Measurements from ENCODE around the gene ILDR1. TPM values are rescaled to one million over a fixed set of nuclear protein-coding genes. Genes with fewer than 3 reads are reported as not detected.
"Not testable (repeated sequence)": the region's sequence is repeated elsewhere in the genome, so short reads cannot be mapped to it uniquely, and the experiment has no call there.

Gene ILDR1
- total RNA-seq: 1 to 10 TPM; 3.8 to 4.5 TPM

- DNase-seq (no peak), ATAC-seq (peak; percentile 82)
- CTCF ChIA-PET: interaction anchor here (1.6 kb wide), 1 partner anchor 26 kb away, joined by 7 read pairs; no protein-coding TSS in a partner anchor
- peaks cover 23% of the 10 kb centered on the region for H3K4me1 Mint-ChIP-seq
- H3K27me3 Mint-ChIP-seq: peaks cover 27% of the 10 kb centered on the region
- no peak within 1 kb of the TSS for H3K27ac Mint-ChIP-seq
- H3K36me3 Mint-ChIP-seq: peaks cover 10% of the 10 kb centered on the region
- H3K9me3 Mint-ChIP-seq (ENCODE audit: low read depth): no peaks in the 10 kb centered on the region
- H3K4me3 Mint-ChIP-seq: peak within 1 kb of the TSS; percentile 61
These were observed at the start of gene ILDR1 for GRCh38 chr3:122021811-122022401. Gene ILDR1 (minus strand): TSS chr3:122022247. CDS start chr3:122022077, 170 bp downstream.

- CTCF ChIA-PET: interaction anchor here (0.9 to 2.4 kb wide), 6 partner anchors 9 to 72 kb away, joined by 3 to 10 read pairs (median 4); no protein-coding TSS in a partner anchor
- Mint-ChIP-seq H3K4me3 (peak overlapping the region; percentile 75), H3K27ac (peak overlapping the region; percentile 89), H3K9me3 (ENCODE audit: low read depth) (no peaks in the 10 kb centered on the region), H3K36me3 (peaks cover 34% of the 10 kb centered on the region), H3K27me3 (no peaks in the 10 kb centered on the region), H3K4me1 (peaks cover 55% of the 10 kb centered on the region)
- ATAC-seq (peak; percentile 72), DNase-seq (peak; percentile 61)
These were observed 45.7 kb upstream of the ILDR1 start for GRCh38 chr3:122067588-122068240.

- peaks cover 55% of the 10 kb centered on the region for H3K4me1 Mint-ChIP-seq
- no peaks in the 10 kb centered on the region for H3K27me3 Mint-ChIP-seq
- peak overlapping the region; percentile 75 for H3K4me3 Mint-ChIP-seq
- H3K9me3 Mint-ChIP-seq (ENCODE audit: low read depth): no peaks in the 10 kb centered on the region
- ATAC-seq: peak; percentile 27
- CTCF ChIA-PET: interaction anchor here (0.9 to 2.4 kb wide), 6 partner anchors 9 to 71 kb away, joined by 3 to 10 read pairs (median 4); no protein-coding TSS in a partner anchor
- H3K27ac Mint-ChIP-seq: peak overlapping the region; percentile 89
- DNase-seq: no peak
- peaks cover 35% of the 10 kb centered on the region for H3K36me3 Mint-ChIP-seq
These were observed 45.1 kb upstream of the ILDR1 start for GRCh38 chr3:122067214-122067550.

- no peaks in the 10 kb centered on the region for H3K27me3 Mint-ChIP-seq
- peak; percentile 41 for ATAC-seq
- peaks cover 55% of the 10 kb centered on the region for H3K4me1 Mint-ChIP-seq
- CTCF ChIA-PET: interaction anchor here (0.8 to 2.4 kb wide), 4 partner anchors 9 to 183 kb away, joined by 3 to 11 read pairs (median 7); no protein-coding TSS in a partner anchor
- H3K4me3 Mint-ChIP-seq: peak overlapping the region; percentile 75
- no peak for DNase-seq
- peak overlapping the region; percentile 89 for H3K27ac Mint-ChIP-seq
- peaks cover 37% of the 10 kb centered on the region for H3K36me3 Mint-ChIP-seq
- H3K9me3 Mint-ChIP-seq (ENCODE audit: low read depth): no peaks in the 10 kb centered on the region
These were observed 44.5 kb upstream of the ILDR1 start for GRCh38 chr3:122066331-122067213.

- CTCF ChIA-PET: interaction anchor here (1.1 to 1.5 kb wide), 4 partner anchors 37 to 68 kb away, joined by 3 to 7 read pairs (median 6); no protein-coding TSS in a partner anchor
- Mint-ChIP-seq H3K36me3 (peaks cover 42% of the 10 kb centered on the region), H3K4me1 (peaks cover 43% of the 10 kb centered on the region), H3K27ac (peak overlapping the region; percentile 18), H3K4me3 (no peak overlapping the region), H3K27me3 (peaks cover 6% of the 10 kb centered on the region), H3K9me3 (ENCODE audit: low read depth) (no peaks in the 10 kb centered on the region)
- ATAC-seq (no peak), DNase-seq (no peak)
These were observed 42.3 kb upstream of the ILDR1 start for GRCh38 chr3:122064326-122064725.

GRCh38 chr3:122063908-122064307 is 41.9 kb upstream of the ILDR1 start:
- DNase-seq (no peak), ATAC-seq (no peak)
- H3K36me3 Mint-ChIP-seq: peaks cover 46% of the 10 kb centered on the region
- CTCF ChIA-PET: interaction anchor here (1.1 to 1.5 kb wide), 4 partner anchors 16 to 60 kb away, joined by 3 to 7 read pairs (median 4); no protein-coding TSS in a partner anchor
- H3K4me1 Mint-ChIP-seq: peaks cover 45% of the 10 kb centered on the region
- no peak overlapping the region for H3K27ac Mint-ChIP-seq
- H3K27me3 Mint-ChIP-seq: peaks cover 8% of the 10 kb centered on the region
- no peaks in the 10 kb centered on the region for H3K9me3 Mint-ChIP-seq (ENCODE audit: low read depth)
- no peak overlapping the region for H3K4me3 Mint-ChIP-seq

- H3K4me1 Mint-ChIP-seq: peaks cover 30% of the 10 kb centered on the region
These were observed 38.1 kb upstream of the ILDR1 start for GRCh38 chr3:122060040-122060698.

GRCh38 chr3:122058294-122058693 is 36.2 kb upstream of the ILDR1 start:
- DNase-seq (no peak), ATAC-seq (no peak)
- Mint-ChIP-seq H3K36me3 (peaks cover 57% of the 10 kb centered on the region), H3K4me3 (no peak overlapping the region), H3K27ac (no peak overlapping the region), H3K4me1 (peaks cover 25% of the 10 kb centered on the region), H3K27me3 (peaks cover 23% of the 10 kb centered on the region), H3K9me3 (ENCODE audit: low read depth) (peaks cover 2% of the 10 kb centered on the region)
- CTCF ChIA-PET: interaction anchor here (1.6 kb wide), 1 partner anchor 11 kb away, joined by 3 read pairs; no protein-coding TSS in a partner anchor

More at GRCh38 chr3:122060040-122060698, 38.1 kb upstream of the ILDR1 start:
- H3K36me3 Mint-ChIP-seq: peaks cover 58% of the 10 kb centered on the region
- no peak overlapping the region for H3K4me3 Mint-ChIP-seq
- CTCF ChIA-PET: no interaction called here
- H3K9me3 Mint-ChIP-seq (ENCODE audit: low read depth): no peaks in the 10 kb centered on the region
- no peak overlapping the region for H3K27ac Mint-ChIP-seq
- ATAC-seq (no peak), DNase-seq (no peak)
- H3K27me3 Mint-ChIP-seq: peaks cover 20% of the 10 kb centered on the region

GRCh38 chr3:122057671-122058070 is 35.6 kb upstream of the ILDR1 start:
- CTCF ChIA-PET: interaction anchor here (1.6 kb wide), 1 partner anchor 11 kb away, joined by 3 read pairs; no protein-coding TSS in a partner anchor
- Mint-ChIP-seq H3K36me3 (peaks cover 62% of the 10 kb centered on the region), H3K4me1 (peaks cover 28% of the 10 kb centered on the region), H3K27me3 (peaks cover 23% of the 10 kb centered on the region), H3K9me3 (ENCODE audit: low read depth) (peaks cover 4% of the 10 kb centered on the region), H3K27ac (no peak overlapping the region), H3K4me3 (no peak overlapping the region)
- DNase-seq: no peak
- ATAC-seq: no peak

- peak; percentile 67 for ATAC-seq
These were observed 33.2 kb upstream of the ILDR1 start, which contains the start of gene CD86 for GRCh38 chr3:122055215-122055614. Gene CD86 (plus strand): TSS chr3:122055362. CDS start chr3:122055490, 128 bp downstream.

GRCh38 chr3:122052968-122053367 is 30.9 kb upstream of the ILDR1 start:
- Mint-ChIP-seq H3K4me3 (no peak overlapping the region), H3K9me3 (ENCODE audit: low read depth) (peaks cover 6% of the 10 kb centered on the region), H3K27ac (no peak overlapping the region), H3K4me1 (peaks cover 18% of the 10 kb centered on the region), H3K27me3 (peaks cover 31% of the 10 kb centered on the region), H3K36me3 (peaks cover 63% of the 10 kb centered on the region)
- ATAC-seq (no peak), DNase-seq (no peak)
- CTCF ChIA-PET: no interaction called here

More at GRCh38 chr3:122055215-122055614, 33.2 kb upstream of the ILDR1 start, which contains the start of gene CD86:
- DNase-seq: no peak
- peaks cover 6% of the 10 kb centered on the region for H3K9me3 Mint-ChIP-seq (ENCODE audit: low read depth)
- CTCF ChIA-PET: interaction anchor here (1.7 kb wide), 1 partner anchor 244 kb away, joined by 4 read pairs; no protein-coding TSS in a partner anchor
- H3K27ac Mint-ChIP-seq: no peak within 1 kb of the TSS
- H3K36me3 Mint-ChIP-seq: peaks cover 69% of the 10 kb centered on the region
- H3K27me3 Mint-ChIP-seq: peaks cover 33% of the 10 kb centered on the region
- peaks cover 28% of the 10 kb centered on the region for H3K4me1 Mint-ChIP-seq
- H3K4me3 Mint-ChIP-seq: peak within 1 kb of the TSS; percentile 3

- not testable (repeated sequence) for H3K4me3 Mint-ChIP-seq
These were observed 25.7 kb upstream of the ILDR1 start for GRCh38 chr3:122047773-122048172.

More at GRCh38 chr3:122047773-122048172, 25.7 kb upstream of the ILDR1 start:
- H3K4me1 Mint-ChIP-seq; ATAC-seq; DNase-seq; H3K27ac Mint-ChIP-seq; H3K9me3 Mint-ChIP-seq (ENCODE audit: low read depth): not testable (repeated sequence)
- peaks cover 38% of the 10 kb centered on the region for H3K36me3 Mint-ChIP-seq
- H3K27me3 Mint-ChIP-seq: peaks cover 25% of the 10 kb centered on the region
- CTCF ChIA-PET: interaction anchor here (1.0 kb wide), 1 partner anchor 15 kb away, joined by 3 read pairs; no protein-coding TSS in a partner anchor
